Pancreas (tissue), 10 donors: ENCODE measurements around the gene LMO2. TPM values are rescaled to one million over a fixed set of nuclear protein-coding genes. Genes with fewer than 3 reads are reported as not detected.
"Not testable (repeated sequence)": the region's sequence is repeated elsewhere in the genome, so short reads cannot be mapped to it uniquely, and the experiment has no call there.

Source experiments
- ATAC-seq, 4 donors: fragments of 200-7000 bp; cut with Tn5 transposase; one replicate each; pipeline versions ENCODE4 v1.8.0 to v1.9.1; 2020; ENCODE audit warnings: mild to moderate bottlenecking in 4 of 4, moderate library complexity in 4 of 4
- DNase-seq, 6 donors: peaks; one replicate each; pipeline ENCODE4 v3.0.0-alpha.2; 2020
- FAIRE-seq: peaks from 2 replicates; lab custom pipeline; 2012; peaks lifted over from hg19 to GRCh38; lab: Jason Lieb, UNC
- H3K27ac ChIP-seq, 4 donors: fragments of 200-600 bp; sonication (generic); 1 replicate in 3 of 4; 2 replicates in 1 of 4; pipeline versions ENCODE4 v1.5.0 to v1.8.0; 2020
- H3K27me3 ChIP-seq, 4 donors: fragments of 200-600 bp; one replicate each; pipeline ENCODE4 v1.8.0; 2021
- H3K36me3 ChIP-seq, 3 donors: fragments of 200-600 bp; sonication (generic) in 1 of 3; one replicate each; pipeline versions ENCODE4 v1.5.0 to v1.8.0; 2020 to 2021
- H3K4me1 ChIP-seq, 3 donors: fragments of 200-600 bp; one replicate each; pipeline ENCODE4 v1.8.0; 2021
- H3K4me3 ChIP-seq, 4 donors: fragments of 200-600 bp; sonication (generic) in 2 of 4; one replicate each; pipeline versions ENCODE4 v1.5.0 to v1.8.0; 2020 to 2021
- H3K9me3 ChIP-seq, 4 donors: fragments of 200-600 bp; one replicate each; pipeline ENCODE4 v1.8.0; 2021
- WGBS, 2 donors: extraction: QIAGEN DNeasy Blood & Tissue Kit; methylation state at CpG; one replicate each; pipeline ENCODE4 v1.1.7; 2013; 5-methylcytosine and 5-hydroxymethylcytosine counted together
- intact Hi-C, 3 donors: fragments of 100-400 bp; cut with DNase I; formaldehyde crosslinking; loops; one replicate each; pipeline versions ENCODE4 v1.11.1 to v1.14.2; 2022
- polyA plus RNA-seq, 2 donors: library from polyadenylated mRNA; stranded (reverse); fragments of 200-250 nt; gene quantifications; one replicate each; pipeline ENCODE4 v1.2.3, GENCODE V29; 2013
- total RNA-seq, 6 donors: library from RNA; stranded (reverse); fragmentation: NEBNext Ultra II Directional in 4 of 6; extraction: Animal tissue kit (Norgen Biotek cat#: 25700) in 4 of 6; gene quantifications; one replicate each; pipeline versions ENCODE4 v1.2.1 to v1.2.4, GENCODE V29; 2021 to 2023
- TF ChIP-seq, protein P1 (sequence below), 4 donors: fragments of 200-600 bp; sonication (generic) in 3 of 4; IDR thresholded peaks; one replicate each; pipeline versions ENCODE4 v1.5.0 to v1.8.0; 2021; ENCODE audit warnings: antibody characterized with exemption in 4 of 4
- donor health status: healthy with polysubstance abuse.
- donor health status: DM: no; HTN: no; CAD: no; lungs with moderate emphysema.
- donor health status: DM: no; HTN: no; CAD: no.
- donor health status: control.
- donor health status: control.
- donor health status: Bipolar disorder and iron deficiency.
- donor health status: DM: yes; HTN: yes; CAD: no.
- donor health status: DM: no; HTN: no; CAD: no.
- donor health status: DM: no; HTN: no; CAD: no.
- donor health status: DM: yes; HTN: yes; CAD: no.

LMO2 gene
- total and polyA plus RNA-seq, 8 donors, result 2.4 to 24.3 (median 7.8) TPM

DNA sequence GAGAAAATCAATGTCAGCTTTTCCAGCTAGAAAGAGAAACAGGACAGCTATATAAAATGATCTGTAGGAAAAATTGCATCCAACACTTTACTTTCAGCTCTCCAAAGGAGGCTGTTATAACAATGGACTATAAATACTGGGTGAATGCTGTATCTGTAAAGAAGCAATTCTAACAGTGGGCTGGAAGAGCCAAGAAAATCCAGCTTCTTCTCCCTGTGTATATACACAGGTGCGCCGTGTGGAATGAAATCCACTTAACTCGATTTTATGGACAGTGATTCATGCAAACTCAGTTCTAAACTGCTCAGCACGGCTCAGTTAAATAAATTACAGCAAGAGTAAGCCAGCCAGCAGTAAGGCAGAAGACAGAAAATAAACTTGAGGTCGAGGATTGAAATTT, 32.5 kb upstream of the LMO2 start:
- DNase-seq, result no peak
- no peak overlapping the region for H3K4me3 ChIP-seq
- H3K36me3 ChIP-seq, result no peaks in the 10 kb centered on the region
- H3K4me1 ChIP-seq, result no peaks in the 10 kb centered on the region
- TF ChIP-seq, protein P1, sequence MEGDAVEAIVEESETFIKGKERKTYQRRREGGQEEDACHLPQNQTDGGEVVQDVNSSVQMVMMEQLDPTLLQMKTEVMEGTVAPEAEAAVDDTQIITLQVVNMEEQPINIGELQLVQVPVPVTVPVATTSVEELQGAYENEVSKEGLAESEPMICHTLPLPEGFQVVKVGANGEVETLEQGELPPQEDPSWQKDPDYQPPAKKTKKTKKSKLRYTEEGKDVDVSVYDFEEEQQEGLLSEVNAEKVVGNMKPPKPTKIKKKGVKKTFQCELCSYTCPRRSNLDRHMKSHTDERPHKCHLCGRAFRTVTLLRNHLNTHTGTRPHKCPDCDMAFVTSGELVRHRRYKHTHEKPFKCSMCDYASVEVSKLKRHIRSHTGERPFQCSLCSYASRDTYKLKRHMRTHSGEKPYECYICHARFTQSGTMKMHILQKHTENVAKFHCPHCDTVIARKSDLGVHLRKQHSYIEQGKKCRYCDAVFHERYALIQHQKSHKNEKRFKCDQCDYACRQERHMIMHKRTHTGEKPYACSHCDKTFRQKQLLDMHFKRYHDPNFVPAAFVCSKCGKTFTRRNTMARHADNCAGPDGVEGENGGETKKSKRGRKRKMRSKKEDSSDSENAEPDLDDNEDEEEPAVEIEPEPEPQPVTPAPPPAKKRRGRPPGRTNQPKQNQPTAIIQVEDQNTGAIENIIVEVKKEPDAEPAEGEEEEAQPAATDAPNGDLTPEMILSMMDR (IDR thresholded peaks at IDR 0.05), result no peak
- no peaks in the 10 kb centered on the region for H3K27me3 ChIP-seq
- FAIRE-seq, result no peak
- 64 to 66% methylated on average over 5 of the region's 5 CpGs for WGBS, 2 donors
- intact Hi-C loops, result no loop called here
- H3K27ac ChIP-seq, result no peak overlapping the region
- ATAC-seq, result no peak
- H3K9me3 ChIP-seq, result no peaks in the 10 kb centered on the region

DNA sequence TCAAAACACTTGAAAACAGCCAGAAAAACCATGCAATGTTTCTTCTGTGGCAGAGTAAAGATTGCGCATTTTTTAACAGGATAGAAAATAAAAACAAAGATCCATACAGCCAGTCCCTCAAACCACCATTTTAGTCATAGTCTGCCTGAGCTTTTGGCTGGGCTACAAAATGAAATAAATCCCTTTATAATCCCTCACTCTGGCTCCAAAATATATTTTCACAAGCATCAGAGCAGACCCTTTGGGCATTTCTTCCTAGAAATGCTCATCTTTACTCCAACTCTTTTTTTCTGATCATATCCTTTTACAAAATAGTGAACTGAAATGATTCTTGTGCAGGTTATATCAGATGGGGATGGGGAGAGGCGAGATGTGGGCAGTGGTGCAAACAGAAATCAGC, 31.8 kb upstream of the LMO2 start:
- 80% methylated on average over 2 of the region's 2 CpGs for WGBS, 2 donors
- H3K9me3 ChIP-seq, result no peaks in the 10 kb centered on the region
- no peaks in the 10 kb centered on the region for H3K27me3 ChIP-seq
- H3K4me3 ChIP-seq, result no peak overlapping the region
- no peaks in the 10 kb centered on the region for H3K4me1 ChIP-seq
- FAIRE-seq, result no peak
- no peak for DNase-seq
- H3K27ac ChIP-seq, result no peak overlapping the region
- ATAC-seq, result no peak
- TF ChIP-seq, protein P1 (IDR thresholded peaks at IDR 0.05), result no peak
- H3K36me3 ChIP-seq, result no peaks in the 10 kb centered on the region
- intact Hi-C loops, result no loop called here

DNA sequence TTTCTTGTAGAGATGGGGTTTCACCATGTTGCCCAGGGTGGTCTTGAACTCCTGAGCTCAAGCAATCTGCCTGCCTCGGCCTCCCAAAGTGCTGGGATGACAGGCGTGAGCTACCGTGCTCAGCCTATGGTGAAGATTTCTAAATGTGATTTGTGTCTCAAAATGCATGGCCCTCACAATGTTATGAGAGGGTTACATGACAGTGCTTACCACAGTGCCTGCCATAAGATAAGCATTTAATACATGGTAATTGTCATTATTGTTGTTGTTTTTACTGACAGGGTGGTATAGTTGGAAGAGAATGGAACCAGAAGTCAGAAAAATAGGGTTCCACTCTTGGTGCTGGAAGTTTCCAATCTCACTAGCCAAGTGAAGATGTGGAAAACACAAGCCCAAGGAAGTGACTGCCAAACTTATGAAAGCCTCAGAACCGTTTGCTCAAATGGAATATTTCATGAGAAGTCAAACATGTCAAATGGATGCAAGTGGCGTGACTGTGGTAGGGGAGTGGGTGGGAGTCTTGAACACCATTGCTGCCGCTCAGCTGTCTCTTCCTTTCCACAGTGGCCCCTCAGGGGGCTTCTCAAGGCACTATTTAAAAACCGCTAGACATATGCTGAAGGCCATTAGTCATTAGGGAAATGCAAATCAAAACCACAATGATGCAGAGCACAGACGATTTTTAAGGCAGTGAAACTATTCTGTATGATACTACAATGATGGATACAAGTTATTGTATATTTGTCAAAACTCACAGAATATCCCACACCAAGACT, 29.1 kb upstream of the LMO2 start:
- 71 to 76% methylated on average over 8 of the region's 8 CpGs for WGBS, 2 donors
- intact Hi-C loops, result no loop called here
- H3K9me3 ChIP-seq, result no peaks in the 10 kb centered on the region
- H3K36me3 ChIP-seq, result no peaks in the 10 kb centered on the region
- H3K27me3 ChIP-seq, result peaks cover 0 to 6% (median 0%) of the 10 kb centered on the region in 4 donors
- no peaks in the 10 kb centered on the region for H3K4me1 ChIP-seq
- no peak overlapping the region for H3K4me3 ChIP-seq
- ATAC-seq, result no peak
- no peak overlapping the region for H3K27ac ChIP-seq
- TF ChIP-seq, protein P1 (IDR thresholded peaks at IDR 0.05), result no peak
- FAIRE-seq, result no peak
- no peak for DNase-seq

DNA sequence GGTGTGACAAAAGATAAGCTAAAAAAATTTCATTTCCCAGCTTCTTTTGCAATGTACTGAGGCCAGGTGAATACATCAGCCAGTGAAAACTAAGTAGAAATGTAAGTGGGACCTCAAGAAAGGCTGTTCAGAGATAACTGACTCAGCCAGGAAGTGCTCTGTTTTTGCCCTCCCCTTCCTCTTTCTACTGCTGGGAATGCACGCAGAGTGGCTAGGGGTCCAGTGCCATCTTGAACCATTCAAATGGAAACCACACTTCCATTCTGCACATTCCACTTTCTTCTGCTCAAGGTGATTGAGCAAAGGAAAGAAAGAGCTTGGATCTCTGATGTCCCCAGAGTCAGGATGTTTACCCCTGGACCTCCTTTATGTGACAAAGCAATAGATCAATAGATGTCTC, 27.8 kb upstream of the LMO2 start:
- Histone ChIP-seq H3K36me3 (no peaks in the 10 kb centered on the region), H3K27ac (no peak overlapping the region), H3K9me3 (no peaks in the 10 kb centered on the region), H3K4me3 (no peak overlapping the region), H3K27me3 (peaks cover 0 to 6% (median 0%) of the 10 kb centered on the region in 4 donors), H3K4me1 (no peaks in the 10 kb centered on the region)
- TF ChIP-seq, protein P1 (IDR thresholded peaks at IDR 0.05), result no peak
- FAIRE-seq (no peak), DNase-seq (no peak), ATAC-seq (no peak)
- intact Hi-C loops, result no loop called here
- 76 to 87% methylated on average over 1 of the region's 1 CpG for WGBS, 2 donors

DNA sequence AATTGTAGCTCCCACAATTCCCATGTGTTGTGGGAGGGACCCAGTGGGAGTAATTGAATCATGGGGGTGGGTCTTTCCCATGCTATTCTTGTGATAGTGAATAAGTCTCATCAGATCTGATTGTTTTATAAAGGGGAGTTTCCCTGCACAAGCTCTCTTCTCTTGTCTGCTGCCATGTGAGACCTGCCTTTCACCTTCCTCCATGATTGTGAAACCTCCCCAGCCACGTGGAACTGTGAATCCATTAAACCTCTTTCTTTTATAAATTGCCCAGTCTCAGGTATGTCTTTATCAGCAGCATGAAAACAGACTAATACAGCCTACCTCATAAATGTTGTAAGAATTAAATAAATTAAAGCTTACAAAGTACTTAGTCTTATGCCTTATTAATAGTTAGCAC, 25.5 kb upstream of the LMO2 start:
- ATAC-seq, result not testable (repeated sequence)

More for the DNA sequence above, 25.5 kb upstream of the LMO2 start:
- DNase-seq, intact Hi-C loops, H3K27ac ChIP-seq, H3K4me3 ChIP-seq, H3K4me1 ChIP-seq, H3K36me3 ChIP-seq, FAIRE-seq, H3K27me3 ChIP-seq, H3K9me3 ChIP-seq: not testable (repeated sequence)
- 38 to 43% methylated on average over 1 of the region's 1 CpG for WGBS, 2 donors
